ENCODE data around the gene ZNF211. TPM values are rescaled to one million over a fixed set of nuclear protein-coding genes. Genes with fewer than 3 reads are reported as not detected.
A peak's percentile ranks its signal among the peaks of the same experiment; 100 is the strongest.

Gene ZNF211
- polyA plus RNA-seq, 1 experiment = 7.8 TPM

GRCh38 chr19:57655443-57655842, 22.5 kb downstream of the ZNF211 start:
- Histone ChIP-seq H3K4me3 (ENCODE audit: low read depth, low read length) (no peak overlapping the region), H3K27me3 (ENCODE audit: control insufficient read depth, insufficient read depth, low read length) (no peaks in the 10 kb centered on the region), H3K36me3 (ENCODE audit: control insufficient read depth, insufficient read depth, low read length) (no peaks in the 10 kb centered on the region)
- no peak for TF ChIP-seq CTCF (IDR thresholded peaks at IDR 0.05; ENCODE audit: insufficient read depth, low read depth, low read length)
- CTCF ChIA-PET = interaction anchor here (1.3 kb wide), 1 partner anchor 21 kb away, joined by 3 read pairs; no protein-coding TSS in a partner anchor
- DNase-seq (ENCODE audit: low read depth) = no peak
- POLR2A ChIA-PET = no interaction called here

- ChIA-PET CTCF (interaction anchor here (1.3 kb wide), 1 partner anchor 20 kb away, joined by 3 read pairs; no protein-coding TSS in a partner anchor), POLR2A (no interaction called here)
- no peak for DNase-seq (ENCODE audit: low read depth)
- Histone ChIP-seq H3K4me3 (ENCODE audit: low read depth, low read length) (no peak overlapping the region), H3K27me3 (ENCODE audit: control insufficient read depth, insufficient read depth, low read length) (no peaks in the 10 kb centered on the region), H3K36me3 (ENCODE audit: control insufficient read depth, insufficient read depth, low read length) (no peaks in the 10 kb centered on the region)
- TF ChIP-seq CTCF (IDR thresholded peaks at IDR 0.05; ENCODE audit: insufficient read depth, low read depth, low read length) = no peak
These were observed 23.4 kb downstream of the ZNF211 start for GRCh38 chr19:57656346-57656745.

GRCh38 chr19:57664269-57665127, 31.5 kb downstream of the ZNF211 start:
- DNase-seq (ENCODE audit: low read depth) = peak; percentile 3
- ChIA-PET CTCF (interaction anchor here (1.2 kb wide), 1 partner anchor 13 kb away, joined by 3 read pairs; no protein-coding TSS in a partner anchor), POLR2A (no interaction called here)
- H3K4me3 ChIP-seq (ENCODE audit: low read depth, low read length) = peak overlapping the region; percentile 57
- TF ChIP-seq CTCF (IDR thresholded peaks at IDR 0.05; ENCODE audit: insufficient read depth, low read depth, low read length) = no peak
- no peaks in the 10 kb centered on the region for H3K27me3 ChIP-seq (ENCODE audit: control insufficient read depth, insufficient read depth, low read length)
- no peaks in the 10 kb centered on the region for H3K36me3 ChIP-seq (ENCODE audit: control insufficient read depth, insufficient read depth, low read length)

GRCh38 chr19:57665261-57665806, 32.4 kb downstream of the ZNF211 start:
- DNase-seq (ENCODE audit: low read depth) = no peak
- Histone ChIP-seq H3K36me3 (ENCODE audit: control insufficient read depth, insufficient read depth, low read length) (no peaks in the 10 kb centered on the region), H3K27me3 (ENCODE audit: control insufficient read depth, insufficient read depth, low read length) (no peaks in the 10 kb centered on the region), H3K4me3 (ENCODE audit: low read depth, low read length) (no peak overlapping the region)
- no peak for TF ChIP-seq CTCF (IDR thresholded peaks at IDR 0.05; ENCODE audit: insufficient read depth, low read depth, low read length)
- POLR2A ChIA-PET = no interaction called here
- CTCF ChIA-PET = interaction anchor here (1.2 kb wide), 1 partner anchor 14 kb away, joined by 3 read pairs; no protein-coding TSS in a partner anchor

- ChIA-PET POLR2A (no interaction called here), CTCF (no interaction called here)
- Histone ChIP-seq H3K36me3 (ENCODE audit: control insufficient read depth, insufficient read depth, low read length) (no peaks in the 10 kb centered on the region), H3K4me3 (ENCODE audit: low read depth, low read length) (no peak overlapping the region), H3K27me3 (ENCODE audit: control insufficient read depth, insufficient read depth, low read length) (no peaks in the 10 kb centered on the region)
- DNase-seq (ENCODE audit: low read depth) = no peak
- TF ChIP-seq CTCF (IDR thresholded peaks at IDR 0.05; ENCODE audit: insufficient read depth, low read depth, low read length) = no peak
These were observed 34.3 kb downstream of the ZNF211 start for GRCh38 chr19:57667228-57667627.
